GM21786 (cell line): ENCODE results near the gene TFDP3.

Source experiments
- ATAC-seq: cut with Tn5 transposase; IDR thresholded peaks from one replicate; pipeline ENCODE4 v1.9.1; 2021; ENCODE audit not compliant: unreplicated experiment

Gene TFDP3

GRCh38 chrX:133188631-133189030 lies 29.5 kb downstream of the TFDP3 start:
- ATAC-seq, result no peak

- ATAC-seq, result no peak
Observed at GRCh38 chrX:133185938-133186337, 32.2 kb downstream of the TFDP3 start.

GRCh38 chrX:133185119-133185518 lies 33.0 kb downstream of the TFDP3 start:
- no peak for ATAC-seq

- no peak for ATAC-seq
Observed at GRCh38 chrX:133183806-133184205, 34.3 kb downstream of the TFDP3 start.

- no peak for ATAC-seq
Observed at GRCh38 chrX:133179500-133179899, 38.7 kb downstream of the TFDP3 start.

- ATAC-seq, result no peak
Observed at GRCh38 chrX:133177202-133177601, 41.0 kb downstream of the TFDP3 start.

GRCh38 chrX:133175605-133176004 lies 42.5 kb downstream of the TFDP3 start:
- no peak for ATAC-seq

GRCh38 chrX:133175162-133175561 lies 43.0 kb downstream of the TFDP3 start:
- ATAC-seq, result no peak

- peak; percentile 61 for ATAC-seq
Observed at GRCh38 chrX:133171962-133172708, 46.0 kb downstream of the TFDP3 start.
